ENCODE results near the gene MUC6. TPM values are rescaled to one million over a fixed set of nuclear protein-coding genes. Genes with fewer than 3 reads are reported as not detected.

Gene MUC6
- total RNA-seq, 2 donors from 2014 or later = 0.10 TPM; not detected in 1

DNA sequence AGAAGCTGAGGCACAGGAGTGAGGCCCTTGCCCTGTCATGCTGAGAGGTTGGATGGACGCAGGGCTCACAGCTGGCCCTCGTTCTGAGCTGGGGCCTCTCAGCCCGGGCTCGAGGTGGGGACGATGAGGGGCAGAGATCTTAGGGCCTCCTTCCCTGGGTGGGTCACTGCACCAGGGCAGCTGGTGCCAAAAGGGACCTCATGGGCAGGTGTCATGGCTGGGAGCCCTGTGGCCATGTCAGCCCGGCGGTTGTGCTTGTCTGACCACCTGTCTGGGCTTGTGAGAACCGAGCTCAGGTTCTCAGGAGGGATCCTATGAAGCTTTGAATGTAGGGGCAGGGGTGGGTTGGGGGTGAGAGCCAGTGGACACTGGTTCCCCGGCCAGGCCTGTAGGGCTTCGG is 1.8 kb upstream of the MUC6 start:
- TF ChIP-seq, protein P1, sequence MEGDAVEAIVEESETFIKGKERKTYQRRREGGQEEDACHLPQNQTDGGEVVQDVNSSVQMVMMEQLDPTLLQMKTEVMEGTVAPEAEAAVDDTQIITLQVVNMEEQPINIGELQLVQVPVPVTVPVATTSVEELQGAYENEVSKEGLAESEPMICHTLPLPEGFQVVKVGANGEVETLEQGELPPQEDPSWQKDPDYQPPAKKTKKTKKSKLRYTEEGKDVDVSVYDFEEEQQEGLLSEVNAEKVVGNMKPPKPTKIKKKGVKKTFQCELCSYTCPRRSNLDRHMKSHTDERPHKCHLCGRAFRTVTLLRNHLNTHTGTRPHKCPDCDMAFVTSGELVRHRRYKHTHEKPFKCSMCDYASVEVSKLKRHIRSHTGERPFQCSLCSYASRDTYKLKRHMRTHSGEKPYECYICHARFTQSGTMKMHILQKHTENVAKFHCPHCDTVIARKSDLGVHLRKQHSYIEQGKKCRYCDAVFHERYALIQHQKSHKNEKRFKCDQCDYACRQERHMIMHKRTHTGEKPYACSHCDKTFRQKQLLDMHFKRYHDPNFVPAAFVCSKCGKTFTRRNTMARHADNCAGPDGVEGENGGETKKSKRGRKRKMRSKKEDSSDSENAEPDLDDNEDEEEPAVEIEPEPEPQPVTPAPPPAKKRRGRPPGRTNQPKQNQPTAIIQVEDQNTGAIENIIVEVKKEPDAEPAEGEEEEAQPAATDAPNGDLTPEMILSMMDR (IDR thresholded peaks at IDR 0.05) = no peak
- Histone ChIP-seq H3K4me3 (no peak overlapping the region), H3K27ac (no peak overlapping the region), H3K36me3 (no peaks in the 10 kb centered on the region), H3K27me3 (no peaks in the 10 kb centered on the region), H3K4me1 (no peaks in the 10 kb centered on the region), H3K9me3 (no peaks in the 10 kb centered on the region), H3K9ac (ENCODE audit: low read depth in 2 of 2, low read length in 2 of 2) (no peak overlapping the region)
- DNase-seq = no peak
- intact Hi-C loops (cut with DNase I) = no loop called here

DNA sequence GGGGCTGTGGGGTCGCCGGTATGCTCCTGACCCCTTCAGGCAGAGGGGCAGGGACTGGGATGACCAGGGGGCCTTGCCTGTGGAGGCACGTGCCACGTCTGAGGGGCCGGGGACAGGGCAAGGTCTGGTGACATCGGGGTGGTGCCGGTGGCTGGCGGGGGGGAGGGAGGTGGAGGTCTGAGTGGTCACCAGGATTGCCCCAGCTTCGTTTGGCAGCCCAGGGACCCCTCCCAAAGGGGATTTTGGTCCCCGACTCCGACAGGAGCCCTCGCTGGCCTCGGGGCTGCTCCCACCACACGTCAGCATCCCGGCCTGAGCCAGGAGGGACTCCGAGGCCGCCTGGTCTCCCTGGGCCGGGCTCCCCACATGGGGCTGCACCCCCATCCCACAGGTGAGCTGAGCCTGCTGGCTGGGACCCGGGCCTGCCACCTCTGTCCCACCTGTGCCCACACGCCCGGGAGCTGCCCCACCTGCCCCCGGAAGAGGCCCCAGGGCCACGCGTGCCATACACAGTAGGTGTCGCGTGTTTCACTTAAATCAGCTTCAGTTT is 1.1 kb upstream of the MUC6 start:
- DNase-seq = no peak
- Histone ChIP-seq H3K4me1 (no peaks in the 10 kb centered on the region), H3K27ac (no peak overlapping the region), H3K9me3 (no peaks in the 10 kb centered on the region), H3K9ac (ENCODE audit: low read depth in 2 of 2, low read length in 2 of 2) (no peak overlapping the region), H3K4me3 (no peak overlapping the region), H3K36me3 (no peaks in the 10 kb centered on the region), H3K27me3 (no peaks in the 10 kb centered on the region)
- TF ChIP-seq, protein P1 (IDR thresholded peaks at IDR 0.05) = no peak
- intact Hi-C loops (cut with DNase I) = no loop called here

- DNase-seq = no peak
- no peak overlapping the region for H3K27ac ChIP-seq
- TF ChIP-seq, protein P1 (IDR thresholded peaks at IDR 0.05) = no peak
- H3K4me3 ChIP-seq = no peak overlapping the region
- H3K9me3 ChIP-seq = no peaks in the 10 kb centered on the region
- no peaks in the 10 kb centered on the region for H3K36me3 ChIP-seq
- no peak overlapping the region for H3K9ac ChIP-seq (ENCODE audit: low read depth in 2 of 2, low read length in 2 of 2)
- intact Hi-C loops (cut with DNase I) = no loop called here
- no peaks in the 10 kb centered on the region for H3K4me1 ChIP-seq
- H3K27me3 ChIP-seq = no peaks in the 10 kb centered on the region
Observed at GRCh38 chr11:1036931-1037330, 413 bp upstream of the MUC6 start.

DNA sequence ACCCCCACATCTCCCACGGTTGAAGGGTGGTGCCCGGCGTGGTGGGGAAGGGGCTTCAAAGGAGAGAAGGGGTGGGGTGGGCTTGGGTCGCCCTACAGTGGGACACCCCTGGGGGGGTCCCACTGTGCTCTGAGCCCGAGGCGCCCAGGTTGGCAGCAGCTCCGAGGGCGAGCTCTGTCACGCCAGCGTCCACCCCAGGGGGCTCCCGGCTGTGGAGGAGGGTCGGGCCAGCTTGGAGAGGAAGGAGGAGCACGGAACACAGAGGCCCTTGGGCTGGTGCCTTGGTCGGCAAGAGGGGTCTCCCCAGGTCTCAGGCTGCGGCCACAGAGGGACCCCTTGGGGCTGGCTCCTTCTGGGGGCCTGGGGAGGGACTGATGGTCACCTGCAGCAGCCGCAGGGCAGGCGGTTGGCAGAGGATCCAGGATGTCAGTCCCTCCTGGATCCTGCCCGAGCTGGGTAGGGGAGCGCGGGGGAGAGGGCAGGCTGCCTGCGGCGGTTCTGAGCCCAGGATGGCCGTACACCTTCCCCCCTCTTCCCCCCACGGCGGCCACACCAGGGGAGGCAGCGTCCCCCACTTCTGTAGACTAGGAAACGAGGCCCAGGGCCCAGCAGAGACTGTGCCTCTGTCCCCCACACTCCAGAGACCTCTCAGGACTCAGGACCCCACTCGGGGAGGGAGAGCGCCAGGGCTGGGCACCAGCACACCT is 788 bp downstream of the MUC6 start:
- Histone ChIP-seq H3K9me3 (no peaks in the 10 kb centered on the region), H3K36me3 (no peaks in the 10 kb centered on the region), H3K4me3 (no peak overlapping the region), H3K27ac (no peak overlapping the region), H3K9ac (ENCODE audit: low read depth in 2 of 2, low read length in 2 of 2) (no peak overlapping the region), H3K27me3 (no peaks in the 10 kb centered on the region), H3K4me1 (no peaks in the 10 kb centered on the region)
- TF ChIP-seq, protein P1 (IDR thresholded peaks at IDR 0.05) = no peak
- no peak for DNase-seq
- intact Hi-C loops (cut with DNase I) = no loop called here

GRCh38 chr11:1034456-1035295 is 1.8 kb downstream of the MUC6 start:
- no peak overlapping the region for H3K27ac ChIP-seq
- no peaks in the 10 kb centered on the region for H3K4me1 ChIP-seq
- no peaks in the 10 kb centered on the region for H3K27me3 ChIP-seq

More at GRCh38 chr11:1034456-1035295, 1.8 kb downstream of the MUC6 start:
- H3K9me3 ChIP-seq = no peaks in the 10 kb centered on the region
- TF ChIP-seq, protein P1 (IDR thresholded peaks at IDR 0.05) = no peak
- H3K36me3 ChIP-seq = no peaks in the 10 kb centered on the region
- no peak overlapping the region for H3K4me3 ChIP-seq
- DNase-seq = no peak
- intact Hi-C loops (cut with DNase I) = no loop called here
- no peak overlapping the region for H3K9ac ChIP-seq (ENCODE audit: low read depth in 2 of 2, low read length in 2 of 2)

Data from colonic mucosa (tissue), 4 donors.